ENCODE data around the gene FTO. TPM values are rescaled to one million over a fixed set of nuclear protein-coding genes. Genes with fewer than 3 reads are reported as not detected.
"Not testable (repeated sequence)": the region's sequence is repeated elsewhere in the genome, so short reads cannot be mapped to it uniquely, and the experiment has no call there.

Gene FTO
- total and polyA plus RNA-seq, 2 of the 8 experiments (the other 6 are each of a cell fraction or from before 2014, with no cell fraction given), result 34.5 to 59.8 TPM

- DNase-seq (ENCODE audit: low read depth in 1 of 2, low spot score in 2 of 2); H3K9ac ChIP-seq (replicated peaks in 1 of 4; ENCODE audit: extremely low read depth in 1 of 4, low read depth in 3 of 4, low read length in 3 of 4); FAIRE-seq; H2BK12ac ChIP-seq (ENCODE audit: low read depth, low read length); H3K14ac ChIP-seq (ENCODE audit: insufficient read length); H4K20me1 ChIP-seq (replicated peaks in 1 of 2; ENCODE audit: control insufficient read depth in 1 of 2, insufficient read depth in 2 of 2, low read length in 2 of 2); H3K27ac ChIP-seq (ENCODE audit: low read depth, low read length); H3K4me3 ChIP-seq (ENCODE audit: extremely low read depth in 1 of 4, insufficient read depth in 2 of 4, low read depth in 3 of 4, low read length in 4 of 4); H4K5ac ChIP-seq (ENCODE audit: insufficient read length, low read depth, low read length); H3K27me3 ChIP-seq (replicated peaks in 1 of 4; ENCODE audit: control insufficient read depth in 3 of 4, extremely low read depth in 1 of 4, insufficient read depth in 3 of 4, low read length in 3 of 4); H2BK5ac ChIP-seq (ENCODE audit: low read depth, low read length); H3K9me3 ChIP-seq (ENCODE audit: insufficient read depth in 2 of 2, low read depth in 1 of 2, low read length in 1 of 2); H4K91ac ChIP-seq (replicated peaks; ENCODE audit: insufficient read length, low read length); H3K56ac ChIP-seq (replicated peaks; ENCODE audit: insufficient read length, low read depth, low read length); H3K79me1 ChIP-seq (ENCODE audit: low read depth, low read length); H3K4me2 ChIP-seq (ENCODE audit: insufficient read depth in 1 of 2, low read depth in 2 of 2, low read length in 2 of 2); H3K36me3 ChIP-seq (ENCODE audit: control insufficient read depth in 2 of 4, insufficient read depth in 4 of 4, low read length in 3 of 4); H3K4me1 ChIP-seq (replicated peaks in 1 of 4; ENCODE audit: control insufficient read depth in 3 of 4, insufficient read depth in 4 of 4, low read length in 3 of 4); H3K79me2 ChIP-seq (ENCODE audit: control insufficient read depth in 1 of 2, insufficient read depth in 2 of 2, low read length in 2 of 2); H2AFZ ChIP-seq (ENCODE audit: low read length); POLR2A ChIA-PET (ENCODE audit: partially characterized antibody); H3K23ac ChIP-seq (ENCODE audit: insufficient read length); H3K18ac ChIP-seq (ENCODE audit: extremely low read depth, low read length); H2AK5ac ChIP-seq (ENCODE audit: low read depth, low read length); H2BK20ac ChIP-seq (ENCODE audit: low read length); H2BK120ac ChIP-seq (replicated peaks; ENCODE audit: low read depth, low read length); H3K23me2 ChIP-seq (ENCODE audit: low read depth, low read length); H4K8ac ChIP-seq (ENCODE audit: extremely low read depth, insufficient read depth, low read length); H2BK15ac ChIP-seq (ENCODE audit: low read length); H3K4ac ChIP-seq (replicated peaks; ENCODE audit: insufficient read length, low read depth, low read length): not testable (repeated sequence)
- 100% methylated on average over 5 of the region's 5 CpGs; no CpG with 5 or more reads in 1 of the 2 experiments for WGBS, 2 experiments (ENCODE audit: extremely low coverage in 1 of 2, insufficient coverage in 1 of 2, insufficient read length in 1 of 2, insufficient replicate concordance in 2 of 2, low coverage in 1 of 2, low lambda C conversion rate in 2 of 2, missing lambda C conversion rate in 1 of 2)
- CTCF ChIA-PET (ENCODE audit: partially characterized antibody), result interaction anchor here (0.6 kb wide), 1 partner anchor 72 kb away, joined by 3 read pairs; no protein-coding TSS in a partner anchor
These were observed 142.6 kb downstream of the FTO start for GRCh38 chr16:53846549-53846948.

Measured in H1 (cell line).